Measurements from ENCODE around the gene CDH6.
A peak's percentile ranks its signal among the peaks of the same experiment; 100 is the strongest.

Gene CDH6

GRCh38 chr5:31193591-31194467, at the start of gene CDH6:
Gene CDH6, plus strand, starts transcription at chr5:31193686. Its CDS starts 73,788 bp downstream, at chr5:31267474.
- Mint-ChIP-seq H3K4me1 (no peaks in the 10 kb centered on the region), H3K9me3 (peaks cover 7% of the 10 kb centered on the region)

DNA sequence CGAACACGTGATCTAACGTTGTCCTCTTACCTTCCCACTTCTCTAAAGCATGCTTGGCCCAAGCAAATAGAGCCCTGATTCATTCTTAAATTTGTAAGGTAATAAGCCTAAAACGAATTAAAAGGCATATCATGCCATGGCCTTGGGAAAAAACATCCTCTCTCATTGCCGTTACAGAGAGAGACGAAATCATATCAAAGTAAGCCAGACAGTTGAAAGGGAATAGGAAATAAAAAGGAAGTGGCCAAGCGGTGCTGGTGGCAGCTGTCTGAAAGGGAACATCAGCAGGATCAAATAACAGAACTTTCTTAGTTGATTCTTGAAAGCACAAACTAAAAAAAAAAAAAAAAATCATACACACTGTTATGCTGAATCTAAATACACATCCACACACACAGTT, 49.1 kb upstream of the CDH6 start:
- Mint-ChIP-seq H3K4me1 (no peaks in the 10 kb centered on the region), H3K27ac (ENCODE audit: low read depth) (no peak overlapping the region), H3K4me3 (no peak overlapping the region), H3K36me3 (ENCODE audit: insufficient read depth) (peaks cover 2% of the 10 kb centered on the region), H3K27me3 (no peaks in the 10 kb centered on the region), H3K9me3 (peaks cover 5% of the 10 kb centered on the region)
- DNase-seq (ENCODE audit: low spot score in 2 of 2) = no peak
- ATAC-seq (replicated peaks; ENCODE audit: extremely low read depth, poor library complexity, severe bottlenecking) = no peak

More at GRCh38 chr5:31193591-31194467, at the start of gene CDH6:
- DNase-seq (ENCODE audit: low spot score in 2 of 2) = no peak
- Mint-ChIP-seq H3K36me3 (ENCODE audit: insufficient read depth) (no peaks in the 10 kb centered on the region), H3K27ac (ENCODE audit: low read depth) (no peak within 1 kb of the TSS), H3K4me3 (peak within 1 kb of the TSS; percentile 10), H3K27me3 (peaks cover 31% of the 10 kb centered on the region)
- no peak for ATAC-seq (replicated peaks; ENCODE audit: extremely low read depth, poor library complexity, severe bottlenecking)

- no peak for DNase-seq (ENCODE audit: low spot score in 2 of 2)
- no peaks in the 10 kb centered on the region for H3K36me3 Mint-ChIP-seq (ENCODE audit: insufficient read depth)
- no peak overlapping the region for H3K4me3 Mint-ChIP-seq
- H3K4me1 Mint-ChIP-seq = no peaks in the 10 kb centered on the region
- ATAC-seq (replicated peaks; ENCODE audit: extremely low read depth, poor library complexity, severe bottlenecking) = no peak
- H3K27me3 Mint-ChIP-seq = no peaks in the 10 kb centered on the region
- H3K9me3 Mint-ChIP-seq = peaks cover 5% of the 10 kb centered on the region
- H3K27ac Mint-ChIP-seq (ENCODE audit: low read depth) = no peak overlapping the region
Measured at GRCh38 chr5:31148959-31149475, 44.5 kb upstream of the CDH6 start.

GRCh38 chr5:31153521-31153920, 40.0 kb upstream of the CDH6 start:
- DNase-seq (ENCODE audit: low spot score in 2 of 2) (no peak), ATAC-seq (replicated peaks; ENCODE audit: extremely low read depth, poor library complexity, severe bottlenecking) (no peak)
- peaks cover 5% of the 10 kb centered on the region for H3K9me3 Mint-ChIP-seq
- H3K36me3 Mint-ChIP-seq (ENCODE audit: insufficient read depth) = no peaks in the 10 kb centered on the region
- H3K4me1 Mint-ChIP-seq = no peaks in the 10 kb centered on the region
- no peak overlapping the region for H3K4me3 Mint-ChIP-seq
- no peaks in the 10 kb centered on the region for H3K27me3 Mint-ChIP-seq
- no peak overlapping the region for H3K27ac Mint-ChIP-seq (ENCODE audit: low read depth)

DNA sequence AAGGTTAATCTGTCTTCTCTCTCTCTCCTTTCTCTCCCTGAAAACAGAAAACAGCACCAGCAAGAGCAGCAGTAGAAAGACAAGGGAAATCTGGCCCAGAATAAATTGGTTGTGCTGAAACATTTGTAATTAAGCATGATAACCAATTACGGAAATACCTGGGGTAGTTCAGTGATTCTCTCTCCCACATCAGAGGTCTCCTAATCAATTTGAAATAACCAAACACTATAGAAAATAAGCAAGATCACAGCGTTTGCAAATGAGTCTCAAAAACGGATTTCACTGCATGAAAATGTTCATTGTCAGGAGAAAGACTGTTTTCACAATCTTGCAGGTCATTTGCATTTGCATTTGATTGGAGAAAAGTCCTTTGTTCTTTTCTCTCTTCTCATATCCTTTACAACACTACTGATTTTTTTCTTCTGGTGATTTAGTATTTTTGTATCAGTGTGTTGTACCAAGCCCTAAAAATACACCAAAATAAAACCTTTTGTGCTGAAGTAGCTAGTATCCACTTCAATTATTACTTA, 36.8 kb upstream of the CDH6 start:
- H3K4me1 Mint-ChIP-seq = no peaks in the 10 kb centered on the region
- no peak for ATAC-seq (replicated peaks; ENCODE audit: extremely low read depth, poor library complexity, severe bottlenecking)
- H3K4me3 Mint-ChIP-seq = no peak overlapping the region
- no peaks in the 10 kb centered on the region for H3K36me3 Mint-ChIP-seq (ENCODE audit: insufficient read depth)
- no peak for DNase-seq (ENCODE audit: low spot score in 2 of 2)
- H3K27ac Mint-ChIP-seq (ENCODE audit: low read depth) = no peak overlapping the region
- H3K27me3 Mint-ChIP-seq = no peaks in the 10 kb centered on the region
- H3K9me3 Mint-ChIP-seq = peaks cover 16% of the 10 kb centered on the region

- Mint-ChIP-seq H3K4me1 (no peaks in the 10 kb centered on the region), H3K27me3 (no peaks in the 10 kb centered on the region), H3K4me3 (no peak overlapping the region), H3K36me3 (ENCODE audit: insufficient read depth) (no peaks in the 10 kb centered on the region), H3K27ac (ENCODE audit: low read depth) (no peak overlapping the region), H3K9me3 (peaks cover 10% of the 10 kb centered on the region)
- DNase-seq (ENCODE audit: low spot score in 2 of 2) (no peak), ATAC-seq (replicated peaks; ENCODE audit: extremely low read depth, poor library complexity, severe bottlenecking) (no peak)
Measured at GRCh38 chr5:31157720-31158119, 35.8 kb upstream of the CDH6 start.

DNA sequence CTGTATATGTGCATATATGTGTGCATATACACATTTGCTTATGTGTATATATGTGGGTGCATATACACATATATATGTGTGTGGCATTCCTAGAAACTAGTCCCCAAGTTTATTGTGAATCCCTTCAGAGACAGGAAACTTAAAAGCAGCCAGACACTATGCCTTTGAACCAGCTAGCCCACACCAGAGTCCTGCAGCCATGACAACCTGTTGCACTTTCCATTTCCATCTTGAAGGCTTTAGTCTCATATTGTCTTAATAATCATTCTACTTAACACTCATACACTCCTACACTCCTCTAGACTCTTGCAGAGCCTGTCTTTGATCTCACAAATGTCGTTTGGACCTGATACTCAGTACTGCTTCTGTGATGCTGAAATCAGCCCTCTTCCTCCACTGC, 34.8 kb upstream of the CDH6 start:
- no peak overlapping the region for H3K27ac Mint-ChIP-seq (ENCODE audit: low read depth)
- no peaks in the 10 kb centered on the region for H3K4me1 Mint-ChIP-seq

DNA sequence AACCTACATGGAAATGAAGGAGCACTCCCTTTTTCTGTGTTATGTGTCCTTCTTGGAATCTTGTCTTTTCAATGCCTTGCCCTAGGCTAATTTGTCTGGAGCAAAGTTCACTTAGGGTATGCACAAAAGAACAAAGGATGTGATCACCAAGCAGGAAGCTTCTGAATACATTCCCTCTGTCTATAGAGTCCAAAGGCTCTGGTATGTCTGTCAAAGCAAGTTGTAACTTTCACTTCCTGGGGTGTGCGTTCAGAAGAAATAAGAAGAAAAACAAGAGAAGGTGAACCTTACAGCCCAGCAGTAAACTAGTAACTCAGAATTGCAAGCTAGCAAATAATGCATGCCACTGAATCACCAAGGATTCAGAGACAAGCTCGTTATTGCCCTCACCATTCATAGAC, 31.7 kb upstream of the CDH6 start:
- H3K27ac Mint-ChIP-seq (ENCODE audit: low read depth) = no peak overlapping the region
- ATAC-seq (replicated peaks; ENCODE audit: extremely low read depth, poor library complexity, severe bottlenecking) (no peak), DNase-seq (ENCODE audit: low spot score in 2 of 2) (no peak)
- H3K4me3 Mint-ChIP-seq = no peak overlapping the region
- H3K4me1 Mint-ChIP-seq = no peaks in the 10 kb centered on the region
- H3K9me3 Mint-ChIP-seq = peaks cover 10% of the 10 kb centered on the region
- no peaks in the 10 kb centered on the region for H3K27me3 Mint-ChIP-seq
- no peaks in the 10 kb centered on the region for H3K36me3 Mint-ChIP-seq (ENCODE audit: insufficient read depth)

More for the DNA sequence above, 34.8 kb upstream of the CDH6 start:
- H3K27me3 Mint-ChIP-seq = no peaks in the 10 kb centered on the region
- DNase-seq (ENCODE audit: low spot score in 2 of 2) (no peak), ATAC-seq (replicated peaks; ENCODE audit: extremely low read depth, poor library complexity, severe bottlenecking) (no peak)
- H3K9me3 Mint-ChIP-seq = peaks cover 10% of the 10 kb centered on the region
- H3K4me3 Mint-ChIP-seq = no peak overlapping the region
- no peaks in the 10 kb centered on the region for H3K36me3 Mint-ChIP-seq (ENCODE audit: insufficient read depth)

GRCh38 chr5:31165729-31166128, 27.8 kb upstream of the CDH6 start:
- H3K36me3 Mint-ChIP-seq (ENCODE audit: insufficient read depth) = no peaks in the 10 kb centered on the region
- no peak overlapping the region for H3K4me3 Mint-ChIP-seq
- no peaks in the 10 kb centered on the region for H3K4me1 Mint-ChIP-seq
- H3K27me3 Mint-ChIP-seq = no peaks in the 10 kb centered on the region
- DNase-seq (ENCODE audit: low spot score in 2 of 2) (no peak), ATAC-seq (replicated peaks; ENCODE audit: extremely low read depth, poor library complexity, severe bottlenecking) (no peak)
- H3K9me3 Mint-ChIP-seq = no peaks in the 10 kb centered on the region
- no peak overlapping the region for H3K27ac Mint-ChIP-seq (ENCODE audit: low read depth)

GRCh38 chr5:31169379-31169778, 24.1 kb upstream of the CDH6 start:
- no peak overlapping the region for H3K4me3 Mint-ChIP-seq
- no peak overlapping the region for H3K27ac Mint-ChIP-seq (ENCODE audit: low read depth)
- no peaks in the 10 kb centered on the region for H3K4me1 Mint-ChIP-seq
- H3K9me3 Mint-ChIP-seq = no peaks in the 10 kb centered on the region
- DNase-seq (ENCODE audit: low spot score in 2 of 2) = no peak
- ATAC-seq (replicated peaks; ENCODE audit: extremely low read depth, poor library complexity, severe bottlenecking) = no peak
- H3K36me3 Mint-ChIP-seq (ENCODE audit: insufficient read depth) = no peaks in the 10 kb centered on the region
- no peaks in the 10 kb centered on the region for H3K27me3 Mint-ChIP-seq

- H3K4me1 Mint-ChIP-seq = no peaks in the 10 kb centered on the region
- DNase-seq (ENCODE audit: low spot score in 2 of 2) = no peak
Measured at GRCh38 chr5:31172881-31173280, 20.6 kb upstream of the CDH6 start.

GRCh38 chr5:31173614-31174013, 19.9 kb upstream of the CDH6 start:
- H3K4me3 Mint-ChIP-seq = no peak overlapping the region
- no peaks in the 10 kb centered on the region for H3K4me1 Mint-ChIP-seq
- no peak overlapping the region for H3K27ac Mint-ChIP-seq (ENCODE audit: low read depth)
- H3K27me3 Mint-ChIP-seq = no peaks in the 10 kb centered on the region
- no peak for ATAC-seq (replicated peaks; ENCODE audit: extremely low read depth, poor library complexity, severe bottlenecking)
- DNase-seq (ENCODE audit: low spot score in 2 of 2) = no peak
- H3K36me3 Mint-ChIP-seq (ENCODE audit: insufficient read depth) = no peaks in the 10 kb centered on the region
- no peaks in the 10 kb centered on the region for H3K9me3 Mint-ChIP-seq

More at GRCh38 chr5:31172881-31173280, 20.6 kb upstream of the CDH6 start:
- ATAC-seq (replicated peaks; ENCODE audit: extremely low read depth, poor library complexity, severe bottlenecking) = no peak
- Mint-ChIP-seq H3K27me3 (no peaks in the 10 kb centered on the region), H3K36me3 (ENCODE audit: insufficient read depth) (no peaks in the 10 kb centered on the region), H3K4me3 (no peak overlapping the region), H3K9me3 (no peaks in the 10 kb centered on the region), H3K27ac (ENCODE audit: low read depth) (no peak overlapping the region)

DNA sequence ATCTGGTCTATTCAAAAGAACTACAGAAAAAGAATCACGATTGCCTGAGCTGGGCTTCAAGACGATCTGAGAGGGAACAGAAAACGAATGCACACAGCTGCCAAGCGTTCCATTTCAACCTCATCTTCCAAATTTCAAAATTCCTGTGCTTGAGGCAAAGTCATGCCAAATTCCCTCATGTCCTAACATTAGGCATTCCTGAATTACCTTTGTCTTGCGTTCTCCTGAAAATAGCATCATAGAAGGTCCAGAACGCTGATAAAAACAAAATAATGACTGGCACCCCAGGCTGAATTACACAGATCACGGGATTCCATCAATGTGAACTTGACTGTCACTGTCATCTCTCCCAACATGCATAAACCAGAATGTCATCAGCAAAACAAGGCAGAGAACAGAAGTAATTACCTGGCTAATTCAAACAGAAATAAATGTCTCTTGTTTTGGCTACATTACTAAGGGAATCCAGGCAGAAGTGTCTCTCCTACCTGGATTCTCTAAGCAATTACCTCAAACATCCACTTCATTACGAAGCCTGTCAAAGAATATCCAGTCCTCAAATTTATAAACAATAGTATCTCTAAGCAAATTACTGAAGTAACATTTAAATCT, 12.0 kb upstream of the CDH6 start:
- ATAC-seq (replicated peaks; ENCODE audit: extremely low read depth, poor library complexity, severe bottlenecking) (no peak), DNase-seq (ENCODE audit: low spot score in 2 of 2) (no peak)
- Mint-ChIP-seq H3K27me3 (no peaks in the 10 kb centered on the region), H3K4me3 (no peak overlapping the region), H3K27ac (ENCODE audit: low read depth) (no peak overlapping the region), H3K9me3 (no peaks in the 10 kb centered on the region), H3K36me3 (ENCODE audit: insufficient read depth) (no peaks in the 10 kb centered on the region), H3K4me1 (no peaks in the 10 kb centered on the region)
